OCI-LY7 (cell line): ENCODE results near the gene HAGHL. TPM values are rescaled to one million over a fixed set of nuclear protein-coding genes. Genes with fewer than 3 reads are reported as not detected.

Experiments used
- BruUV-seq: library from RNA; stranded (reverse); fragments of 400-500 nt; replicated peaks from 2 replicates; lab custom pipeline; 2021; lab: Mats Ljungman, UMichigan
- CTCF ChIA-PET: fragments of 300-600 bp; sonication (Branson Sonifier 250); formaldehyde crosslinking; loops from one replicate; lab custom pipeline; 2022; ENCODE audit warnings: antibody characterized with exemption; ENCODE audit not compliant: unreplicated experiment; lab: Charles Lee
- POLR2A ChIA-PET: fragments of 300-600 bp; sonication (Branson Sonifier 250); formaldehyde crosslinking; loops from one replicate; lab custom pipeline; 2022; ENCODE audit warnings: antibody characterized with exemption; lab: Charles Lee
- DNase-seq: peaks from one replicate; pipeline ENCODE4 v3.0.0-alpha.2; 2015; ENCODE audit warnings: low spot score
- H2AFZ ChIP-seq: fragments of 200-600 bp; sonication (generic), shearing (Covaris generic); 2 replicates; pipeline ENCODE4 v1.6.1; 2014; ENCODE audit warnings: mild to moderate bottlenecking, antibody characterized with exemption, low read length, moderate library complexity
- H3K27ac ChIP-seq: fragments of 200-600 bp; sonication (generic); 2 replicates; pipeline ENCODE4 v1.5.1; 2014; ENCODE audit warnings: mixed run types, low read depth, mild to moderate bottlenecking, moderate library complexity, low read length, inconsistent platforms; ENCODE audit not compliant: poor library complexity, severe bottlenecking
- H3K36me3 ChIP-seq: fragments of 200-600 bp; sonication (generic); 2 replicates; pipeline ENCODE4 v1.6.1; 2014; ENCODE audit warnings: mild to moderate bottlenecking, antibody characterized with exemption, low read length, moderate library complexity, mixed read lengths; ENCODE audit not compliant: insufficient read depth
- H3K4me1 ChIP-seq: fragments of 200-600 bp; sonication (generic); 2 replicates; pipeline ENCODE4 v1.5.1; 2014; ENCODE audit warnings: mild to moderate bottlenecking, low read length; ENCODE audit not compliant: insufficient read depth, poor library complexity, severe bottlenecking
- H3K4me2 ChIP-seq: fragments of 200-600 bp; sonication (generic); 2 replicates; pipeline ENCODE4 v1.6.1; 2014; ENCODE audit warnings: mild to moderate bottlenecking, low read length
- H3K4me3 ChIP-seq: fragments of 200-600 bp; sonication (generic); 2 replicates; pipeline ENCODE4 v1.5.1; 2014; ENCODE audit warnings: mild to moderate bottlenecking, low read depth, low read length; ENCODE audit not compliant: poor library complexity, severe bottlenecking
- H3K79me2 ChIP-seq: fragments of 200-600 bp; sonication (generic); 2 replicates; pipeline ENCODE4 v1.6.1; 2016; ENCODE audit warnings: low read depth, mild to moderate bottlenecking, low read length, moderate library complexity, mixed read lengths; ENCODE audit not compliant: insufficient read depth
- H3K9me2 ChIP-seq: fragments of 200-600 bp; sonication (generic); 2 replicates; pipeline ENCODE4 v1.6.1; 2016; ENCODE audit warnings: mild to moderate bottlenecking, low read length, mixed read lengths; ENCODE audit not compliant: insufficient read depth
- H3K9me3 ChIP-seq: fragments of 200-600 bp; sonication (generic); 2 replicates; pipeline ENCODE4 v1.6.1; 2014; ENCODE audit warnings: mild to moderate bottlenecking, mixed run types, low read length, mixed read lengths
- H4K20me1 ChIP-seq: fragments of 200-600 bp; sonication (generic); 2 replicates; pipeline ENCODE4 v1.6.1; 2014; ENCODE audit warnings: mild to moderate bottlenecking, antibody characterized with exemption, low read length, moderate library complexity, mixed read lengths; ENCODE audit not compliant: insufficient read depth
- CTCF ChIP-seq: fragments of 200-600 bp; sonication (generic); conservative IDR thresholded peaks from 2 replicates; pipeline ENCODE4 v1.5.1; 2014; ENCODE audit warnings: mild to moderate bottlenecking, antibody characterized with exemption, low read length, moderate library complexity, mixed read lengths
- EZH2phosphoT487 ChIP-seq: fragments of 200-600 bp; sonication (generic); IDR thresholded peaks from 2 replicates; pipeline ENCODE4 v1.6.1; 2018; ENCODE audit warnings: low read depth, borderline replicate concordance, mild to moderate bottlenecking, mixed run types, antibody characterized with exemption, low read length, moderate library complexity, mixed read lengths
- intact Hi-C: fragments of 100-400 bp; cut with micrococcal nuclease; formaldehyde crosslinking; loops from one replicate; pipeline ENCODE4 v1.10.0; 2022; ENCODE audit not compliant: unreplicated experiment
- total RNA-seq, 2 experiments: library from RNA; depleted of rRNA in 1 of 2; stranded (reverse); fragments of >200 nt in 1 of 2; shearing (Covaris generic) in 1 of 2; gene quantifications; 2 replicates each; pipeline ENCODE4 v1.2.3, GENCODE V29; 2014 to 2022

The HAGHL gene
- total RNA-seq, 2 experiments from 2014 or later: 30.8 to 57.9 TPM

GRCh38 chr16:740459-740763 is 13.5 kb downstream of the HAGHL start:
- Histone ChIP-seq H3K36me3 (peaks cover 24% of the 10 kb centered on the region), H3K9me2 (no peaks in the 10 kb centered on the region), H3K27ac (peak overlapping the region; percentile 97), H4K20me1 (no peaks in the 10 kb centered on the region), H3K4me3 (peak overlapping the region; percentile 91), H2AFZ (no peak overlapping the region; the same call in 1 of the 2 replicates), H3K4me1 (peaks cover 50% of the 10 kb centered on the region), H3K79me2 (peaks cover 34% of the 10 kb centered on the region), H3K4me2 (peak overlapping the region; percentile 89), H3K9me3 (no peaks in the 10 kb centered on the region)
- TF ChIP-seq CTCF (no peak), EZH2phosphoT487 (no peak)
- BruUV-seq: no TSS peak
- ChIA-PET CTCF (interaction anchor here (0.7 kb wide), 1 partner anchor 20 kb away, joined by 4 read pairs; no protein-coding TSS in a partner anchor), POLR2A (interaction anchor here (0.8 to 5.2 kb wide), 2 partner anchors 20 to 28 kb away, joined by 3 to 26 read pairs; partner anchors contain the start of gene ANTKMT)
- no peak for DNase-seq
- intact Hi-C loops: no loop called here

GRCh38 chr16:740764-741505 is 14.0 kb downstream of the HAGHL start, which contains the start of gene CIAO3:
Gene CIAO3, minus strand, starts transcription at chr16:740997. Its CDS starts 12 bp downstream, at chr16:740985.
- POLR2A ChIA-PET: no interaction called here
- H3K4me1 ChIP-seq: peaks cover 48% of the 10 kb centered on the region
- TSS peak; percentile 71 for BruUV-seq

More at GRCh38 chr16:740764-741505, 14.0 kb downstream of the HAGHL start, which contains the start of gene CIAO3:
- Histone ChIP-seq H3K9me2 (no peaks in the 10 kb centered on the region), H3K9me3 (no peaks in the 10 kb centered on the region), H3K79me2 (peaks cover 31% of the 10 kb centered on the region), H4K20me1 (no peaks in the 10 kb centered on the region), H3K36me3 (peaks cover 19% of the 10 kb centered on the region), H2AFZ (peak within 1 kb of the TSS; percentile 61; the same call in 1 of the 2 replicates), H3K4me2 (peak within 1 kb of the TSS; percentile 89), H3K4me3 (peak within 1 kb of the TSS; percentile 91), H3K27ac (peak within 1 kb of the TSS; percentile 97)
- CTCF ChIA-PET: interaction anchor here (0.7 kb wide), 1 partner anchor 21 kb away, joined by 4 read pairs; no protein-coding TSS in a partner anchor
- TF ChIP-seq EZH2phosphoT487: no peak
- peak; percentile 87 for TF ChIP-seq CTCF
- intact Hi-C loops: no loop called here
- DNase-seq: peak; percentile 96
